ENCODE measurements around the gene GAGE10.

- TF ChIP-seq CTCF (IDR thresholded peaks at IDR 0.05) (no peak), MYC (IDR thresholded peaks at IDR 0.05; ENCODE audit: borderline replicate concordance, low read length) (no peak)
Measured at GRCh38 chrX:49269010-49269766, 34.3 kb upstream of the GAGE10 start.
